ENCODE data around the gene ZNF484.
"Not testable (repeated sequence)": the region's sequence is repeated elsewhere in the genome, so short reads cannot be mapped to it uniquely, and the experiment has no call there.

Gene ZNF484

GRCh38 chr9:92877531-92878430, at the start of gene ZNF484:
Gene ZNF484 (minus strand): TSS chr9:92878038. CDS start chr9:92875029, 3,009 bp downstream.
- DNase-seq = peak; percentile 98

- no peak for DNase-seq
Observed at GRCh38 chr9:92920437-92920836, 42.6 kb upstream of the ZNF484 start.

- peak; percentile 5 for DNase-seq
Observed at GRCh38 chr9:92917176-92917800, 39.5 kb upstream of the ZNF484 start.

DNA sequence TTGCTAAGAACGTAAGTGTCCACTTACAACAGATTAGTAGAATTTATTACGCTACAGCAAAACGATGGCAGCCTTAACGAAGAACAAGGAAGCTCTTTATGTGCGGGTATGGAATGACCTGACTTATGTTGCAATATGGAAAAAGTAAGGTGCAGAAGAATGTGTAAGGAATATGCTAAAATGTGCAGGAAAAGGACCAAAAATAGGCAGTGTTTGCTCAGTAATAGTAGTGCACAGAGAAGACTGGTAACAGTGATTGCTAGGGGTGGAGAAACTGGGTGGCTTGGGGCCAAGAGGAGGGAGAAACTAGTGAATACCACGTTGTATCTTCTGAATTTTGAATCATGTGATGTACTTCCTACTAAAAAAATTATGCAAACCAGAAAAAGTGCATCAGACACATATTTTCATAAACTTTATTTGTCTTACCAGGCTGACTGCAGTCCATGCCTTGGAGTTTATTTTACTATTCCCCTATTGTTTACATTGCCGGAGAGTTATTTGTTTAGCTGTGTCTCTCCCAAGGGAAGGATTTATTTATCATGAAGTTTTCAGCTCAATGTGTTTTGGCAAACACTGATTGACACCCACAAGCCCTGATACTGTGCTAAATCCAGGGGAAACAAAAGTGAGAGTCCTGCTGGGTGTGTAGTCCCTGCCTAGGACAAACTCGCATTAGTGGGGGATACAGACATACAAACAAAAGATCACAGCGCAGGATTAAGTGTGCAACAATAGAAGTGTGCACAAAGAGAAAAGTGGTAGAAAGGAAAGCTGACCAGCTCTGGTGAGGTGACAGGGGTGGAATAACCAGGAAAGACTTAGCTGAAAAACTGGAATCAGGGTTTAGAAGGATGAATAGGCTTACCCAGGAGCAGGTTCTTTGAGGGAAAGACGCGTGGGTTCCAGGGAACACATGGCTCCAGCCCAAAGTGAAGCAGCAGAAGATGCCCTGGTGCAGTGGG, 34.0 kb upstream of the ZNF484 start:
- DNase-seq = peak; percentile 29

DNA sequence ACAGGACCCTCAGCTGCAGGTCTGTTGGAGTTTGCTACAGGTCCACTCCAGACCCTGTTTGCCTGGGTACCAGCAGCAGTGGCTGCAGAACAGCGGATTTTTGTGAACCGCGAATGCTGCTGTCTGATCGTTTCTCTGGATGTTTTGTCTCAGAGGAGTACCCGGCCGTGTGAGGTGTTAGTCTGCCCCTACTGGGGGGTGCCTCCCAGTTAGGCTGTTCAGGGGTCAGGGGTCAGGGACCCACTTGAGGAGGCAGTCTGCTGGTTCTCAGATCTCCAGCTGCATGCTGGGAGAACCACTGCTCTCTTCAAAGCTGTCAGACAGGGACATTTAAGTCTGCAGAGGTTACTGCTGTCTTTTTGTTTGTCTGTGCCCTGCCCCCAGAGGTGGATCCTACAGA, 27.3 kb upstream of the ZNF484 start:
- not testable (repeated sequence) for DNase-seq

- DNase-seq = no peak
Observed at GRCh38 chr9:92897323-92897722, 19.5 kb upstream of the ZNF484 start.

DNA sequence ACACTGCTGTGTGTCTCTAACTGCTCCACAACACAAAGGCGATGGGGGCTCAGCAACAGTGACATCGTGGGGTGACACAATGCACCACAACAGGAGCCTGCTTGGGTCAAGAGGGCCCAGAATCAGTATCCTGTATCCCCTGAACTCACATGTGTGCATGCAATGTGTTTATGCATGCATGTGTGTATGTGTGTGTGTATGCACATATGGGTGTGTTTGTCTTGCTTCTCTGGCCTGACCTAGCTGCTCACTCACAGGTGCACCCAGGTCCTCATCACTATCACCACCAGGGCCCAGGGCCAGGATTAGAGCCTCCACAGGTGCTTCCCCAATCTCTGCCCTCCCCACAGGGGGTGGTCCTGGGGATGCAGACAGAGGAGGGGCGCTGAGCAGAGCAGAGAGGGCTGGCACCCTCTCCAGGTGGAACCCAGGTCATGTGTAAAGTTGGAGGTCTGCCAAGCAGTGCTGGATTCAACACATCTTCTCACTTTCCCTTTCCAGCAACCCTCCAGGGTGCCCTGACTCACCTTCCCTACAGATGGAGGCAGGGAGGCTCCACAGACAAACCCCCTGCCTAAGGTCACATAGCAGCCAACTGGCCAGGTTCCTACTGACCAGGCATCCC, 18.1 kb upstream of the ZNF484 start:
- DNase-seq = no peak

DNA sequence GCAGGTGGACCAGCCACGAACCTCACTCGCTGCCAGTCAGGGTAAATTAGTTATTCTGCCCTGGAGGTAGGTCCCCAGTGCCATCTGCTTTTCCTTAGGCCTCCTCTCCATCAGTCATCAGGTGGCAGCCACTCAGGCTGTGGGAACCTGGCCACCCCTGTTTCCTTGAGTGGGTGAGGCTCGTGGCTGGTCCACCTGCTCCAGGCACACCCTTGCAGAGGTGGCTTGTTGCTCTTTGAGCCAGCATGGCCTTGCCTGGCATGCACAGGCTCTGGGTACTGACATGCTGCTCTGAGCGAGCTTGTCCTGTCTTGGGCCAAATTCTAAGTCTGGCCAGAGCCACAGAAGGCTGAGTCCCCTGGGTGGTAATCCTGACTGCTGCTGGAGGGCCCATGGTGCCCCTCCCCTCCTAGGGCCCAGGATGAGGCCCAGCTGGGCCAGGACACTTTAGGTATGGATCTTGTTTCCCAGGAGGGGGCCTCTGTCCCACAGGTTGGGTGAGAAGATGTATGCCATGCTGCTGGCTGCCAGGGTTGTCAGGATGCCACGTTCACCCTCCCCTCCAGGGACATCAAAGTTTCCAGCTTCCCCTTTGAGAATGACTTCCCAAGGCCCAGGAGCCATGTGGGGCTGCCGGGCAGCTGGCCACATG, 17.0 kb upstream of the ZNF484 start:
- no peak for DNase-seq

DNA sequence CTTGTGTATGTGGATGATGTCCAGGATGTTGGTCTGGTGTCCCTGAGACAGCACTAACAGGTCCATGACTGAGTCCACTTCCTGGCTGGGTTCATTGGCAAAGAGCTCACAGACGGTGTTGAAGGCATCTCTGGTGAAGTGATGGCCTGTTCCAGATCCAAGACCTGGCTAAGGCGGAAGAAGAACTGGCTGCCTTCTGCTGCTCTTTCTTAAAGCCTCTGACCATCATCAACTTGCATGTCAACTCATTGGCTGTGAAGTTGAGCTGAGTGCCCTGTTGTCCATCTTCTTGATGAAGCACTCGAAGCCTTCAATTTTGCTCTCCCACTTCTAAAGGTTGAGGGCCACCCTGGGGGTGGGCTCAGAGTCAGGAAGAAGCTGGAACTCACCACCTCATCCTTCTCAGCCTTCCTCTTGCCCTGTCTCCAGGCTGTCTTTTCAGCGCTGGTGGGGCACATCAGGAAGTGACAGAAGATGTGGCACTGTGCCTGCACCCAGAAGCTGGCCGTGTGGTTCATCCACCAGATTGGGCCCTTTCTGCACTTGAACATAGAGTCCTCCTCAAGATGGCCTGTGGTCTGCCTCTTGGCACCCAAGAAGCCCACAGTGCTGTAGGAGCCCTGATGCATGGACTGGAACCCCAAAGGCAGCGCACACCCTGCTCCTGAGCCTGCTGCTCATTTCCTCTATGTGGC, 16.2 kb upstream of the ZNF484 start:
- not testable (repeated sequence) for DNase-seq

DNA sequence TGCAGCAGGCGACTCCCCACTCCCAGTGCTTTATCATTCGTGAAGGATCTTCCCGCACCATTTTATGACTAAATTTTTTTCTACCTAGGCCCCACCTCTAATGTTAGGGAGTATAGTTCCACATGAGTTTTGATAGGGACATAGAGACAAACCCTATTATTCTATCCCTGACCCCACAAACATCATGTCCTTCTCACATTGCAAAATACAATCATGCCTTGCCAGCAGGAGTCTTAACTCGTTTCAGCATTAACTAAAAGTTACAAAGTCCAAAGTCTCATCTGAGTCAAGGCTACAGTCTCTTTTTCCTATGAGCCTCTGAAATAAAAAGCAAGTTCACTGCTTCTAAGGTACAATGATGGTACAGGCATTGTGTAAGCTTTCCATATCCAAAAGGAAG, 14.4 kb upstream of the ZNF484 start:
- DNase-seq = not testable (repeated sequence)

GRCh38 chr9:92890761-92891160, 12.9 kb upstream of the ZNF484 start:
- no peak for DNase-seq

DNA sequence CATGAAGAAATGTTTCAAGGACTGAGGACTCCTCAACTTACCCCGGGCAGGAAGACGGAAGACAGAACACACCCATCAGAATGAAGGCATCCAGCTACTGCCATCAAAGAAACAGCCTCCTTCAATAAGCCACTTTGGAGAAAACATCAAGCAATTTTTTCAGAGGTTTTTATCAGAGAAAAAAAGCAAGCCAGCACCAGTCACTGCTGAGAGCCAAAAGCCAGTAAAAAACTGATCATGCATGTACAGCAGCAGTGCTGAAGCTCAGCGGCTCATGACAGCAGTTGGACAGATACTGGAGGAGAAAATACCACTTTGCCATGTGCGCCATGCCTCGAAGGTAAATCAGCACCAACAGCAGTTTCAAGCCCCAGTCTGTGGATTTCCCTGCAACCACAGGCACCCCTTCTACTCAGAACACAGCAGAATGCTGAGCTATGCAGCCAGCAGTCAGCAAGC, 10.1 kb upstream of the ZNF484 start:
- no peak for DNase-seq

- not testable (repeated sequence) for DNase-seq
Observed at GRCh38 chr9:92886846-92887610, 9.2 kb upstream of the ZNF484 start.

DNA sequence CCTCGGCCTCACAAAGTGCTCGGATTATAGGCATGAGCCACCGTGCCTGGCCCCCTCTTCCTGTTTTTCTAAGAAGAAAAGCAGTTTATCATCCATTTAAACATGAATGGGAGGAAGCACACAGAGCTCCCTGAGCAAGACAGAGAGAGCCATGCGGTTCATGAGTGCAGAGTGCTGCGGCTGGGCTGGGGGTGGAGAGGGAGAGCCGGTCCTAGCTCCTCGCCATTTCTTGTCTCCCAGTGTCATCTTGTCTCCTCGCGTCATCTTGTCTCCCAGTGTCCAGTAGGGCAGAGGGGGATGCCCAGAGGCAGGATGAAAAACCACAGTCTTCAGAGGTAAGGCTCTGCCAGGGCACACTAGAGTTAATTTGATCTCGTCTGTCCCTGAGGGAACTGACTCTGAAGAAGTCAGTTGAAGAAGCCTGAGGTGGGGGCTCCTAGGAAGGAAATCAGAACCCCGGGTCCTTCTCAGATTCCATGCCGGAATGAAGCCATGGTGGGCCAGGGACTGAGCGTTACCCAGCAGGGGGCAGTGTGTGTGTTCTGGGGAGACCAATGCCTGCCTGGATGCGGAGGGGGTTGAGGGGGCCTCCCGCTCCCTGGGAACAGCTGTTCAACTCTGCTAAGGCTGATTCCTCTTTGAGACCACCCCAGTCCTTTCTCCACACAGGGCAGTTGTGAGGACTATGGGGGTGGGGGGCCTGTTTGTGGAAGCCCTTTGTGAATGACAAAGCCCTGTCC, 6.0 kb upstream of the ZNF484 start:
- DNase-seq = not testable (repeated sequence)

GRCh38 chr9:92882276-92882675, 4.4 kb upstream of the ZNF484 start:
- DNase-seq = no peak

GRCh38 chr9:92875373-92875772, 2.5 kb downstream of the ZNF484 start:
- no peak for DNase-seq

- DNase-seq = no peak
Observed at GRCh38 chr9:92870289-92870688, 7.5 kb downstream of the ZNF484 start.

GRCh38 chr9:92866600-92866999, 11.2 kb downstream of the ZNF484 start:
- DNase-seq = not testable (repeated sequence)

DNA sequence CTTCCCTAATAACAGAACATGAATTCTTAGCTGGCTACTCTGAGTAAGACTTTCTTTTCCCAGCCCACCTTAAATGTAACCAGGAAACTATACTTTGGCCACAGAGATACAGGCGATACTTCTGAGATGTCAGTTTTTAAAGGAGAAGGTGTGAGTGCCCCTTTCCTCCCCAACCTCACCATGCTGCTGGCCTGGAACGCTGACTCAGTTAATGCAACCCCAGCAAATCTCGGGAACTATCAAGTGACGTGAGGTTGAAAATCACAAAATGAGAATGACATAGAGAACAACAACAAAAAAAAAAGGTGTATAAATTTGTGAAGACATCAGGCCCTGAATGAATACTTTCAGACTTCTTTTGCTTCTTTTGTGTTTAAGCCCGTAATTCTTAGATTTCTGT, 13.7 kb downstream of the ZNF484 start:
- DNase-seq = no peak

DNA sequence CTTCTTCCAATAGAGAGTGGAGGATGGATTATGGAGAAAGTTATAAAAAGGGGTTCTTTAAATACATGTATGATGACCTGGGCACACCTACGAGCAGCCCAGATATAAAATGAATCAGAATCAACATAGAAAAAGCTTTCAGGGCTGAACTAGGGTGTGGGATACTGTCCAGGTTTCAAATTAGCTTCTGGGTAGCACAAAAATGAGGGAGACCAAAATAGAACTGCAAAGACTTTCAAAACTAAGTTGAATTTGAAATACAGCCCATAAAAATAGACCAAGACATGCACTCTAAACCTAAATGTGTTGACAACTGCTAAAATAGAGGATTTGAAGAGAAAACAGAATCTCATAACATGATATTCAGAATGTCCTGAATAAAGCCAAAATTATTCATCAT, 17.0 kb downstream of the ZNF484 start:
- no peak for DNase-seq
